Parathyroid adenoma (tissue), 2 donors: Measurements from ENCODE around the gene CTSE.

Experiments
- H2AFZ ChIP-seq: fragments of 300-600 bp; sonication (generic); one replicate; pipeline ENCODE4 v1.7.0; 2017; ENCODE audit warnings: antibody characterized with exemption, mild to moderate bottlenecking
- H3K27ac ChIP-seq: fragments of 300-600 bp; sonication (generic); one replicate; pipeline ENCODE4 v1.7.0; 2017
- H3K27me3 ChIP-seq: fragments of 300-600 bp; sonication (generic); one replicate; pipeline ENCODE4 v1.7.0; 2017; ENCODE audit warnings: low read length; ENCODE audit not compliant: control insufficient read depth, insufficient read depth
- H3K36me3 ChIP-seq: fragments of 300-600 bp; sonication (generic); one replicate; pipeline ENCODE4 v1.7.0; 2017; ENCODE audit warnings: low read length; ENCODE audit not compliant: control insufficient read depth, insufficient read depth
- H3K4me1 ChIP-seq: fragments of 300-600 bp; sonication (generic); one replicate; pipeline ENCODE4 v1.7.0; 2017; ENCODE audit warnings: control low read depth
- H3K4me2 ChIP-seq: fragments of 300-600 bp; sonication (generic); one replicate; pipeline ENCODE4 v1.7.0; 2017; ENCODE audit warnings: low read length
- H3K4me3 ChIP-seq: fragments of 300-600 bp; sonication (generic); one replicate; pipeline ENCODE4 v1.7.0; 2017; ENCODE audit warnings: low read depth, low read length
- H3K79me2 ChIP-seq: fragments of 300-600 bp; sonication (generic); one replicate; pipeline ENCODE4 v1.7.0; 2017; ENCODE audit warnings: control low read depth
- H3K9ac ChIP-seq: fragments of 300-600 bp; sonication (generic); one replicate; pipeline ENCODE4 v1.7.0; 2017; ENCODE audit warnings: mild to moderate bottlenecking
- H3K9me3 ChIP-seq: fragments of 300-600 bp; sonication (generic); one replicate; pipeline ENCODE4 v1.7.0; 2017; ENCODE audit warnings: low read length; ENCODE audit not compliant: control insufficient read depth
- CTCF ChIP-seq: fragments of 300-600 bp; sonication (generic); IDR thresholded peaks from one replicate; pipeline ENCODE4 v1.7.0; 2017; ENCODE audit warnings: antibody characterized with exemption, mild to moderate bottlenecking
- donor health status: primary hyperparathyroidism.

The CTSE gene

DNA sequence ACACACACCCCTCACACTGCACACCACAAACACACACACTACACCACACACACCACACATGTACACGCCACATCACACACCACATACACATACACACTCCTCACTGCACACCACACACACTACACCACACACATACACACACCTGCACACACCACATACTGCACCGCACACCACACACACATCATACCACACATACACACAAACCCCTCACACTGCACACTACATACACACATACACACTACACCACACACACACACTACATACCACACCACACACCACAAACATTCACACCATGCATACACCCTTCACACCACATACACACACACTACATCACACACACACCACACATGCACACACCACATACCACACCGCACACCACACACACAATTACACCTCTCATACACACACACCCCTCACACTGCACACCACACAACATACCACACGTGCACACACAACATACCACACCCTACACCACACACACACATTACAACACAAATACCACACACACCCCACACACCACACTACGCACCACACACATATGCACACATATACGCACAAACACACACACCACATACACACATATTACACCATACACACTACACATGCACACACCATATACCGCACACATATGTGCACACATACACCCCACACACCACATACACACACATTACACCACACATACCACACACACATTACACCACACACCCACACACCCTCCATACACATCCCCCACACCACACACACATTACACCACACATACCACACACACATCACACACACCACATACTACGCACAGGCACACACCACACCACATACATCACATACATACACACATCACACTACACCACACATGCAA is 50.1 kb downstream of the CTSE start:
- Histone ChIP-seq H3K4me1 (peaks cover 11% of the 10 kb centered on the region), H3K4me3 (no peak overlapping the region), H3K27ac (no peak overlapping the region), H3K9me3 (no peaks in the 10 kb centered on the region), H2AFZ (no peak overlapping the region), H3K36me3 (no peaks in the 10 kb centered on the region), H3K9ac (no peak overlapping the region), H3K79me2 (no peaks in the 10 kb centered on the region), H3K27me3 (no peaks in the 10 kb centered on the region), H3K4me2 (no peak overlapping the region)
- TF ChIP-seq CTCF: no peak

- Histone ChIP-seq H3K9ac (no peak overlapping the region), H3K4me1 (peaks cover 11% of the 10 kb centered on the region), H3K9me3 (no peaks in the 10 kb centered on the region), H3K4me2 (no peak overlapping the region), H3K4me3 (no peak overlapping the region), H3K36me3 (no peaks in the 10 kb centered on the region), H3K27me3 (no peaks in the 10 kb centered on the region), H3K27ac (no peak overlapping the region), H3K79me2 (no peaks in the 10 kb centered on the region), H2AFZ (no peak overlapping the region)
- no peak for TF ChIP-seq CTCF
Measured at GRCh38 chr1:205972491-205973168, 51.1 kb downstream of the CTSE start.

GRCh38 chr1:205972081-205972480 is 51.6 kb downstream of the CTSE start:
- Histone ChIP-seq H3K9ac (no peak overlapping the region), H3K36me3 (no peaks in the 10 kb centered on the region), H3K9me3 (no peaks in the 10 kb centered on the region), H3K4me1 (peaks cover 9% of the 10 kb centered on the region), H3K27ac (no peak overlapping the region), H3K4me2 (no peak overlapping the region), H3K4me3 (no peak overlapping the region), H3K79me2 (no peaks in the 10 kb centered on the region), H2AFZ (no peak overlapping the region), H3K27me3 (no peaks in the 10 kb centered on the region)
- TF ChIP-seq CTCF: no peak

DNA sequence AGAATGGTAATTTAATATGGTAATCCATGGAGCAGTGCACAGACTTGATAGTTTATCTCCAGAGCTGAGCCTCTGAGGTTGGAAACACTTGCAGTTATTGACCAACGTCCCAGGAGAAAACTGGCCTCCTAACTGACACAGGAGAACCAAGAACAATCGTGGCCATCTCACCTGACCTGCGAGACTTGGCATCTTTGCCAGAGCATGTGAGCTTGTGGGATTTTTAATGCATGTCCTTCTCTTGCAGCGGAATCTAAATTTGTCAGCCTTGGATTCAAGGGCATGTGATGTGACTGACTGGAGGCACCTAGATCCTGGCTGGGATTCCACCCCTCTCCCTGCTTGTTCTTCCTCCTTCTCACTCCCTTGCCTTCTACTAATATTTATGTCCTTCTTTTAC is 52.6 kb downstream of the CTSE start:
- H3K79me2 ChIP-seq: no peaks in the 10 kb centered on the region
- TF ChIP-seq CTCF: no peak

More for the DNA sequence above, 52.6 kb downstream of the CTSE start:
- no peak overlapping the region for H2AFZ ChIP-seq
- H3K4me1 ChIP-seq: peaks cover 8% of the 10 kb centered on the region
- no peak overlapping the region for H3K9ac ChIP-seq
- no peaks in the 10 kb centered on the region for H3K27me3 ChIP-seq
- H3K4me2 ChIP-seq: no peak overlapping the region
- no peaks in the 10 kb centered on the region for H3K36me3 ChIP-seq
- H3K9me3 ChIP-seq: no peaks in the 10 kb centered on the region
- H3K27ac ChIP-seq: peak overlapping the region; percentile 77
- no peak overlapping the region for H3K4me3 ChIP-seq
